BLaER1 treated with 17β-estradiol and CSF1 and Interleukin-3, amounts not matched to agents 10 nM and 100 nM (cell line): Measurements from ENCODE around the gene OR6P1.

Experiments
- H3K27ac ChIP-seq, 11 experiments: shearing (Covaris generic); formaldehyde crosslinking; 2 replicates each; pipeline ENCODE4 v1.8.1; 2022
- H3K27me3 ChIP-seq, 11 experiments: shearing (Covaris generic); formaldehyde crosslinking; 2 replicates each; pipeline ENCODE4 v1.8.1; 2022
- H3K36me3 ChIP-seq, 11 experiments: shearing (Covaris generic); formaldehyde crosslinking; 2 replicates each; pipeline ENCODE4 v1.8.1; 2022
- H3K4me1 ChIP-seq, 10 experiments: shearing (Covaris generic); formaldehyde crosslinking; 2 replicates each; pipeline ENCODE4 v1.8.1; 2022
- H3K4me2 ChIP-seq, 11 experiments: shearing (Covaris generic); formaldehyde crosslinking; 2 replicates each; pipeline ENCODE4 v1.8.1; 2022
- H3K4me3 ChIP-seq, 10 experiments: shearing (Covaris generic); formaldehyde crosslinking; 2 replicates each; pipeline ENCODE4 v1.8.1; 2022
- H3K9ac ChIP-seq, 11 experiments: shearing (Covaris generic); formaldehyde crosslinking; 2 replicates each; pipeline ENCODE4 v1.8.1; 2022
- H3K9me3 ChIP-seq, 11 experiments: shearing (Covaris generic); formaldehyde crosslinking; replicated peaks in 1 of 11; 2 replicates each; pipeline ENCODE4 v1.8.1; 2022
- H4K20me1 ChIP-seq, 11 experiments: shearing (Covaris generic); formaldehyde crosslinking; 2 replicates each; pipeline ENCODE4 v1.8.1; 2022
- Cebpa-rat ChIP-seq, 11 experiments: shearing (Covaris generic); IDR thresholded peaks; 2 replicates each; pipeline ENCODE4 v1.8.1; 2022

The OR6P1 gene

DNA sequence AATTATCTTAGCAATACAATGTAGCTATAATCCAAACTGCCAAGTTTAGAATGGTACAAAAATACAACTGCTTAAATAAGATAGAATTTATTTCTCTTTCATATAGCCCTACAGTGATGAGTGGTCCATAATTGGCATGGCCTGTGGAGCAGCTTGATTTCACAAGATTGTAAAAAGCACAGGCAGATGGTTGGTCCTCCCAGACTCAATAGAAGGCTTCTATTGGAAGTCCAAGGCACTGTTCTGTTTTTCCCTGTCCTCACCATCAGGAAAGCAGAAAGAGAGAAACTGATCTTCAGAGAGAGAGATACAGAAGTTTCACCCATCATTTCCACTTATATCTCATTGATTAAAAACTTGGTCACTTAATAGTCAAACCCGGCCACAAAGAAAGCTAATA is 1.8 kb upstream of the OR6P1 start:
- no peak overlapping the region for H3K4me2 ChIP-seq

GRCh38 chr1:158564608-158565007 is 5.8 kb downstream of the OR6P1 start:
- H3K4me2 ChIP-seq, result peak overlapping the region; percentile 49 to 71 (median 64)
- H3K4me1 ChIP-seq, result peaks cover 12 to 21% (median 19%) of the 10 kb centered on the region in 10 experiments
- no peaks in the 10 kb centered on the region for H4K20me1 ChIP-seq
- H3K27ac ChIP-seq, result peak overlapping the region; percentile 40 to 91 (median 85); a peak in 21 of 22 replicates
- peaks cover 0 to 18% (median 10%) of the 10 kb centered on the region in 11 experiments; a peak in 17 of 22 replicates for H3K9me3 ChIP-seq
- no peaks in the 10 kb centered on the region for H3K36me3 ChIP-seq
- peak in 7 of 11 experiments; percentile 7 to 73 (median 63); a peak in 8 of 22 replicates for TF ChIP-seq Cebpa-rat (IDR thresholded peaks at IDR 0.05)
- H3K27me3 ChIP-seq, result no peaks in the 10 kb centered on the region
- H3K9ac ChIP-seq, result peak overlapping the region in 9 of 11 experiments; percentile 42 to 70 (median 63); a peak in 16 of 22 replicates
- H3K4me3 ChIP-seq, result peak overlapping the region in 3 of 10 experiments; percentile 2 to 13 (median 4); a peak in 4 of 20 replicates

More for the DNA sequence above, 1.8 kb upstream of the OR6P1 start:
- Histone ChIP-seq H3K9me3 (no peaks in the 10 kb centered on the region), H4K20me1 (no peaks in the 10 kb centered on the region), H3K4me1 (no peaks in the 10 kb centered on the region; a peak in 1 of 20 replicates), H3K27ac (no peak overlapping the region), H3K4me3 (no peak overlapping the region), H3K9ac (no peak overlapping the region), H3K27me3 (no peaks in the 10 kb centered on the region), H3K36me3 (no peaks in the 10 kb centered on the region)
- no peak for TF ChIP-seq Cebpa-rat (IDR thresholded peaks at IDR 0.05)

- H3K36me3 ChIP-seq, result no peaks in the 10 kb centered on the region
- peak overlapping the region in 10 of 11 experiments; percentile 78 to 91 (median 86); a peak in 20 of 22 replicates for H3K27ac ChIP-seq
- H3K4me3 ChIP-seq, result no peak overlapping the region; a peak in 1 of 20 replicates
- peak overlapping the region in 1 of 11 experiments; percentile 42; a peak in 4 of 22 replicates for H3K9ac ChIP-seq
- peaks cover 0 to 18% (median 10%) of the 10 kb centered on the region in 11 experiments; a peak in 17 of 22 replicates for H3K9me3 ChIP-seq
- no peaks in the 10 kb centered on the region for H3K27me3 ChIP-seq
- H3K4me1 ChIP-seq, result peaks cover 12 to 21% (median 19%) of the 10 kb centered on the region in 10 experiments
- peak overlapping the region; percentile 49 to 71 (median 64); a peak in 20 of 22 replicates for H3K4me2 ChIP-seq
- TF ChIP-seq Cebpa-rat (IDR thresholded peaks at IDR 0.05), result no peak
- H4K20me1 ChIP-seq, result no peaks in the 10 kb centered on the region
Observed at GRCh38 chr1:158563853-158564252, 6.5 kb downstream of the OR6P1 start.

- no peak overlapping the region for H3K4me3 ChIP-seq
- no peaks in the 10 kb centered on the region for H3K27me3 ChIP-seq
- H3K36me3 ChIP-seq, result no peaks in the 10 kb centered on the region
- peaks cover 0 to 16% (median 10%) of the 10 kb centered on the region in 11 experiments; a peak in 17 of 22 replicates for H3K9me3 ChIP-seq
- H3K4me1 ChIP-seq, result peaks cover 8 to 17% (median 14%) of the 10 kb centered on the region in 10 experiments
- H3K27ac ChIP-seq, result no peak overlapping the region
- no peak overlapping the region for H3K4me2 ChIP-seq
- H3K9ac ChIP-seq, result no peak overlapping the region
- TF ChIP-seq Cebpa-rat (IDR thresholded peaks at IDR 0.05), result no peak
- no peaks in the 10 kb centered on the region for H4K20me1 ChIP-seq
Observed at GRCh38 chr1:158559696-158560095, 10.7 kb downstream of the OR6P1 start.

GRCh38 chr1:158554352-158554751 is 16.0 kb downstream of the OR6P1 start, which contains the start of gene OR6Y1:
TSS of gene OR6Y1 (minus strand) at chr1:158554405. CDS start at chr1:158548105, 6,300 bp downstream.
- H3K27ac ChIP-seq, result no peak within 1 kb of the TSS
- H3K4me1 ChIP-seq, result no peaks in the 10 kb centered on the region
- no peak within 1 kb of the TSS for H3K9ac ChIP-seq
- no peaks in the 10 kb centered on the region for H3K9me3 ChIP-seq
- H3K4me2 ChIP-seq, result no peak within 1 kb of the TSS
- no peak for TF ChIP-seq Cebpa-rat (IDR thresholded peaks at IDR 0.05)
- no peaks in the 10 kb centered on the region for H4K20me1 ChIP-seq
- H3K36me3 ChIP-seq, result no peaks in the 10 kb centered on the region
- H3K27me3 ChIP-seq, result no peaks in the 10 kb centered on the region
- no peak within 1 kb of the TSS for H3K4me3 ChIP-seq

GRCh38 chr1:158552296-158552695 is 18.1 kb downstream of the OR6P1 start:
- Histone ChIP-seq H3K27ac (no peak overlapping the region), H3K4me2 (no peak overlapping the region), H4K20me1 (no peaks in the 10 kb centered on the region), H3K27me3 (no peaks in the 10 kb centered on the region), H3K4me1 (no peaks in the 10 kb centered on the region), H3K4me3 (no peak overlapping the region), H3K9me3 (no peaks in the 10 kb centered on the region), H3K9ac (no peak overlapping the region), H3K36me3 (no peaks in the 10 kb centered on the region)
- no peak for TF ChIP-seq Cebpa-rat (IDR thresholded peaks at IDR 0.05)

- H3K4me1 ChIP-seq, result 0 out of 20 replicates have a peak, but pooled peaks cover 0 to 8% (median 0%) of the 10 kb centered on the region in 10 experiments
- no peaks in the 10 kb centered on the region for H3K9me3 ChIP-seq
- H3K4me3 ChIP-seq, result no peak overlapping the region
- no peaks in the 10 kb centered on the region for H3K36me3 ChIP-seq
- TF ChIP-seq Cebpa-rat (IDR thresholded peaks at IDR 0.05), result no peak
- H3K27me3 ChIP-seq, result no peaks in the 10 kb centered on the region
- H4K20me1 ChIP-seq, result no peaks in the 10 kb centered on the region
- no peak overlapping the region for H3K27ac ChIP-seq
- H3K9ac ChIP-seq, result no peak overlapping the region
- H3K4me2 ChIP-seq, result no peak overlapping the region
Observed at GRCh38 chr1:158547533-158547932, 22.8 kb downstream of the OR6P1 start.

DNA sequence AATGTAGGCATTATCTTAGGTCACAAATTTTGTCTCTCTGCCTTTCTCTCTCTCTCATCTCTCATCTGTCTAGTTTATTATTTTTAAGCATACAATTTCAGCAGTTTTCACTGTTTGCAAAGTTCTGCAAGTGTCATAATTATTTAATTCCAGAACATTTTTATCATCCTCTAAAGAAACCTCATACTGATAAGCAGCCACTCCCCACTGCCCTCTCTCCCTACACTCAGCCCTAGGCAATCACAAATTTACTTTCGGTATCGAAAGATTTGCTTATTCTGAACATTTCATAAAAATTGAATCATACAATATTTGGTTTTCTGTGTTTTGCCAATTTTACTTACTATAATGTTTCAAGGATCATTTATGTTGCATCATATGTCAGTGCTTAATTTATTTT is 32.8 kb downstream of the OR6P1 start:
- H3K36me3 ChIP-seq, result no peaks in the 10 kb centered on the region

GRCh38 chr1:158534496-158534895 is 35.9 kb downstream of the OR6P1 start:
- H3K4me2 ChIP-seq, result no peak overlapping the region
- no peaks in the 10 kb centered on the region for H3K4me1 ChIP-seq
- H3K27me3 ChIP-seq, result no peaks in the 10 kb centered on the region
- TF ChIP-seq Cebpa-rat (IDR thresholded peaks at IDR 0.05), result no peak
- no peaks in the 10 kb centered on the region for H3K9me3 ChIP-seq
- no peak overlapping the region for H3K27ac ChIP-seq
- H4K20me1 ChIP-seq, result no peaks in the 10 kb centered on the region
- H3K36me3 ChIP-seq, result no peaks in the 10 kb centered on the region
- no peak overlapping the region for H3K4me3 ChIP-seq
- H3K9ac ChIP-seq, result no peak overlapping the region

More for the DNA sequence above, 32.8 kb downstream of the OR6P1 start:
- Histone ChIP-seq H3K4me3 (no peak overlapping the region), H3K27me3 (no peaks in the 10 kb centered on the region), H3K9me3 (no peaks in the 10 kb centered on the region), H3K4me2 (no peak overlapping the region), H3K27ac (no peak overlapping the region), H3K9ac (no peak overlapping the region), H4K20me1 (no peaks in the 10 kb centered on the region), H3K4me1 (no peaks in the 10 kb centered on the region)
- TF ChIP-seq Cebpa-rat (IDR thresholded peaks at IDR 0.05), result no peak
